ENCODE results near the gene USP17L26. TPM values are rescaled to one million over a fixed set of nuclear protein-coding genes. Genes with fewer than 3 reads are reported as not detected.
"Not testable (repeated sequence)": the region's sequence is repeated elsewhere in the genome, so short reads cannot be mapped to it uniquely, and the experiment has no call there.

The USP17L26 gene, protein sequence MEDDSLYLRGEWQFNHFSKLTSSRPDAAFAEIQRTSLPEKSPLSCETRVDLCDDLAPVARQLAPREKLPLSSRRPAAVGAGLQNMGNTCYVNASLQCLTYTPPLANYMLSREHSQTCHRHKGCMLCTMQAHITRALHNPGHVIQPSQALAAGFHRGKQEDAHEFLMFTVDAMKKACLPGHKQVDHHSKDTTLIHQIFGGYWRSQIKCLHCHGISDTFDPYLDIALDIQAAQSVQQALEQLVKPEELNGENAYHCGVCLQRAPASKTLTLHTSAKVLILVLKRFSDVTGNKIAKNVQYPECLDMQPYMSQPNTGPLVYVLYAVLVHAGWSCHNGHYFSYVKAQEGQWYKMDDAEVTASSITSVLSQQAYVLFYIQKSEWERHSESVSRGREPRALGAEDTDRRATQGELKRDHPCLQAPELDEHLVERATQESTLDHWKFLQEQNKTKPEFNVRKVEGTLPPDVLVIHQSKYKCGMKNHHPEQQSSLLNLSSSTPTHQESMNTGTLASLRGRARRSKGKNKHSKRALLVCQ
- total RNA-seq = not detected
- total RNA-seq (2013) = not detected
- 0 reads per million in 29 experiments for total RNA-seq

DNA sequence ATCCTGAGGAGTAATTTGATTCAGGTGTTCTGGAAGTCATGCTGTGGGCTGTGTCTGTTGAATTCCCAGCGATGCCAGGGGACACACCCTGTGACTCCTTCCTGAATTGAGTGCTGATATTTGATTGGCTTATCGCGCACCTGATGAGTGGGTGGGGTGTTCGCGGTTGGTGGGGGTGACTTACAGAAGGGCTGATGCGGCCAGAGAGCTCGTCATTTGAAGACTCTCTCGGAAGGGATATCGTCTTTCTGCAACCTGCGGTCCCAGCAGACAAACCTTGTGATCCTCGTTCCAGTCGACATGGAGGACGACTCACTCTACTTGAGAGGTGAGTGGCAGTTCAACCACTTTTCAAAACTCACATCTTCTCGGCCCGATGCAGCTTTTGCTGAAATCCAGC, at the start of gene USP17L26:
Gene USP17L26 (plus strand): TSS at position 301 of the 400 bp plus-strand sequence. CDS start 0 bp downstream, at position 301.
- H3K36me3 Mint-ChIP-seq, CTCF ChIA-PET: not testable (repeated sequence)

DNA sequence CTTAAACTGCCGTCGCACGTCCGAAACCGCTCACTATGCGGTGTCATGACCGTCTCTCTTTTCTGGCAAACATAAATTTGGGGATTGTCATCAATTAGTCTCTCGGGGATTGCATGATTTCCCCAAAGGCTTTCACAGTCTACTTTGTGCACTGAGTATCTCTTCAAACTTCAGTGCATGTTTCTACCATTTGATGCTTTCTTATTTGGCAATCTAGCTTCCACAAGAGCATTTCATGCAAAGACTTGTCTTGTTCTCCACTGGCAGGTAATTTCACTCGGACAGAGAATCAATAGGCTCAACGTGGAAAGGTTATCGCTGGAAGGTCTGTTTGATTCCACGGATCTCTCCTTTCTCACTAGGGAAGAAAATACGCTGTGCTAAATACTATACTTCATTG, 10.3 kb upstream of the USP17L26 start:
- H3K27ac Mint-ChIP-seq; H3K9me3 Mint-ChIP-seq; POLR2A ChIA-PET; H3K4me1 Mint-ChIP-seq; H3K27me3 Mint-ChIP-seq; ATAC-seq (replicated peaks in 1 of 4); H3K27ac ChIP-seq (ENCODE audit: low read length); H3K27me3 ChIP-seq (replicated peaks in 1 of 2; ENCODE audit: control insufficient read depth in 2 of 2, extremely low read depth in 1 of 2, insufficient read depth in 2 of 2, low read length in 1 of 2); H3K36me3 ChIP-seq (ENCODE audit: control insufficient read depth in 2 of 2, extremely low read depth in 1 of 2, insufficient read depth in 1 of 2, low read length in 1 of 2); H3K9me3 ChIP-seq; H3K4me1 ChIP-seq (ENCODE audit: control insufficient read depth in 1 of 2, extremely low read depth in 1 of 2, insufficient read depth in 2 of 2, low read length in 2 of 2); H3K4me3 Mint-ChIP-seq; H3K36me3 Mint-ChIP-seq; H3K4me3 ChIP-seq (ENCODE audit: control insufficient read depth in 1 of 2, extremely low read depth in 1 of 2, low read length in 1 of 2); CTCF ChIA-PET: not testable (repeated sequence)
- no CpG with 5 or more reads among the region's 13 CpGs for WGBS (ENCODE audit: insufficient coverage)
- DNase-seq = peak in 1 of 35 experiments; percentile 3

More for the DNA sequence above, at the start of gene USP17L26:
- H3K27me3 ChIP-seq (replicated peaks in 1 of 2; ENCODE audit: control insufficient read depth in 2 of 2, extremely low read depth in 1 of 2, insufficient read depth in 2 of 2, low read length in 1 of 2); H3K4me3 Mint-ChIP-seq; H3K36me3 ChIP-seq (ENCODE audit: control insufficient read depth in 2 of 2, extremely low read depth in 1 of 2, insufficient read depth in 1 of 2, low read length in 1 of 2); H3K27ac ChIP-seq (ENCODE audit: low read length); POLR2A ChIA-PET; H3K9me3 ChIP-seq; DNase-seq; H3K4me1 ChIP-seq (ENCODE audit: control insufficient read depth in 1 of 2, extremely low read depth in 1 of 2, insufficient read depth in 2 of 2, low read length in 2 of 2); H3K4me1 Mint-ChIP-seq; H3K4me3 ChIP-seq (ENCODE audit: control insufficient read depth in 1 of 2, extremely low read depth in 1 of 2, low read length in 1 of 2); H3K9me3 Mint-ChIP-seq; H3K27ac Mint-ChIP-seq; ATAC-seq (replicated peaks in 1 of 4); H3K27me3 Mint-ChIP-seq: not testable (repeated sequence)
- no CpG with 5 or more reads among the region's 15 CpGs for whole genome bisulfite sequencing (ENCODE audit: insufficient coverage)

DNA sequence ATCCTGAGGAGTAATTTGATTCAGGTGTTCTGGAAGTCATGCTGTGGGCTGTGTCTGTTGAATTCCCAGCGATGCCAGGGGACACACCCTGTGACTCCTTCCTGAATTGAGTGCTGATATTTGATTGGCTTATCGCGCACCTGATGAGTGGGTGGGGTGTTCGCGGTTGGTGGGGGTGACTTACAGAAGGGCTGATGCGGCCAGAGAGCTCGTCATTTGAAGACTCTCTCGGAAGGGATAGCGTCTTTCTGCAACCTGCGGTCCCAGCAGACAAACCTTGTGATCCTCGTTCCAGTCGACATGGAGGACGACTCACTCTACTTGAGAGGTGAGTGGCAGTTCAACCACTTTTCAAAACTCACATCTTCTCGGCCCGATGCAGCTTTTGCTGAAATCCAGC, 9.6 kb upstream of the USP17L26 start, which contains the start of gene USP17L24:
Gene USP17L24 (plus strand): TSS at position 301 of the 400 bp plus-strand sequence. CDS start 0 bp downstream, at position 301.
- H3K27me3 ChIP-seq (replicated peaks in 1 of 2; ENCODE audit: control insufficient read depth in 2 of 2, extremely low read depth in 1 of 2, insufficient read depth in 2 of 2, low read length in 1 of 2); ATAC-seq (replicated peaks in 1 of 4); H3K36me3 ChIP-seq (ENCODE audit: control insufficient read depth in 2 of 2, extremely low read depth in 1 of 2, insufficient read depth in 1 of 2, low read length in 1 of 2); H3K4me1 Mint-ChIP-seq; H3K4me3 Mint-ChIP-seq; H3K36me3 Mint-ChIP-seq; H3K27ac ChIP-seq (ENCODE audit: low read length); H3K4me3 ChIP-seq (ENCODE audit: control insufficient read depth in 1 of 2, extremely low read depth in 1 of 2, low read length in 1 of 2); H3K9me3 ChIP-seq; H3K27me3 Mint-ChIP-seq; H3K27ac Mint-ChIP-seq; H3K9me3 Mint-ChIP-seq; DNase-seq; POLR2A ChIA-PET; H3K4me1 ChIP-seq (ENCODE audit: control insufficient read depth in 1 of 2, extremely low read depth in 1 of 2, insufficient read depth in 2 of 2, low read length in 2 of 2); CTCF ChIA-PET: not testable (repeated sequence)
- WGBS (ENCODE audit: insufficient coverage) = no CpG with 5 or more reads among the region's 15 CpGs

DNA sequence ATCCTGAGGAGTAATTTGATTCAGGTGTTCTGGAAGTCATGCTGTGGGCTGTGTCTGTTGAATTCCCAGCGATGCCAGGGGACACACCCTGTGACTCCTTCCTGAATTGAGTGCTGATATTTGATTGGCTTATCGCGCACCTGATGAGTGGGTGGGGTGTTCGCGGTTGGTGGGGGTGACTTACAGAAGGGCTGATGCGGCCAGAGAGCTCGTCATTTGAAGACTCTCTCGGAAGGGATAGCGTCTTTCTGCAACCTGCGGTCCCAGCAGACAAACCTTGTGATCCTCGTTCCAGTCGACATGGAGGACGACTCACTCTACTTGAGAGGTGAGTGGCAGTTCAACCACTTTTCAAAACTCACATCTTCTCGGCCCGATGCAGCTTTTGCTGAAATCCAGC, 4.8 kb upstream of the USP17L26 start, which contains the start of gene USP17L25:
Gene USP17L25 (plus strand): TSS at position 301 of the 400 bp plus-strand sequence. CDS start 0 bp downstream, at position 301.
- H3K4me1 ChIP-seq (ENCODE audit: control insufficient read depth in 1 of 2, extremely low read depth in 1 of 2, insufficient read depth in 2 of 2, low read length in 2 of 2); H3K9me3 Mint-ChIP-seq; H3K9me3 ChIP-seq; H3K36me3 Mint-ChIP-seq; H3K4me3 ChIP-seq (ENCODE audit: control insufficient read depth in 1 of 2, extremely low read depth in 1 of 2, low read length in 1 of 2); H3K4me1 Mint-ChIP-seq; H3K4me3 Mint-ChIP-seq; ATAC-seq (replicated peaks in 1 of 4); H3K27ac ChIP-seq (ENCODE audit: low read length); H3K27me3 Mint-ChIP-seq; H3K27ac Mint-ChIP-seq; H3K27me3 ChIP-seq (replicated peaks in 1 of 2; ENCODE audit: control insufficient read depth in 2 of 2, extremely low read depth in 1 of 2, insufficient read depth in 2 of 2, low read length in 1 of 2); POLR2A ChIA-PET; CTCF ChIA-PET; DNase-seq; H3K36me3 ChIP-seq (ENCODE audit: control insufficient read depth in 2 of 2, extremely low read depth in 1 of 2, insufficient read depth in 1 of 2, low read length in 1 of 2): not testable (repeated sequence)
- no CpG with 5 or more reads among the region's 15 CpGs for WGBS (ENCODE audit: insufficient coverage)

DNA sequence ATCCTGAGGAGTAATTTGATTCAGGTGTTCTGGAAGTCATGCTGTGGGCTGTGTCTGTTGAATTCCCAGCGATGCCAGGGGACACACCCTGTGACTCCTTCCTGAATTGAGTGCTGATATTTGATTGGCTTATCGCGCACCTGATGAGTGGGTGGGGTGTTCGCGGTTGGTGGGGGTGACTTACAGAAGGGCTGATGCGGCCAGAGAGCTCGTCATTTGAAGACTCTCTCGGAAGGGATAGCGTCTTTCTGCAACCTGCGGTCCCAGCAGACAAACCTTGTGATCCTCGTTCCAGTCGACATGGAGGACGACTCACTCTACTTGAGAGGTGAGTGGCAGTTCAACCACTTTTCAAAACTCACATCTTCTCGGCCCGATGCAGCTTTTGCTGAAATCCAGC, 4.6 kb downstream of the USP17L26 start, which contains the start of gene USP17L5:
Gene USP17L5 (plus strand): TSS at position 301 of the 400 bp plus-strand sequence. CDS start 0 bp downstream, at position 301.
- H3K4me1 ChIP-seq (ENCODE audit: control insufficient read depth in 1 of 2, extremely low read depth in 1 of 2, insufficient read depth in 2 of 2, low read length in 2 of 2); H3K27me3 Mint-ChIP-seq; H3K9me3 Mint-ChIP-seq; H3K4me1 Mint-ChIP-seq; H3K27ac Mint-ChIP-seq; ATAC-seq (replicated peaks in 1 of 4); H3K36me3 ChIP-seq (ENCODE audit: control insufficient read depth in 2 of 2, extremely low read depth in 1 of 2, insufficient read depth in 1 of 2, low read length in 1 of 2); H3K4me3 Mint-ChIP-seq; H3K4me3 ChIP-seq (ENCODE audit: control insufficient read depth in 1 of 2, extremely low read depth in 1 of 2, low read length in 1 of 2); H3K36me3 Mint-ChIP-seq; POLR2A ChIA-PET; CTCF ChIA-PET; DNase-seq; H3K27me3 ChIP-seq (replicated peaks in 1 of 2; ENCODE audit: control insufficient read depth in 2 of 2, extremely low read depth in 1 of 2, insufficient read depth in 2 of 2, low read length in 1 of 2); H3K27ac ChIP-seq (ENCODE audit: low read length); H3K9me3 ChIP-seq: not testable (repeated sequence)
- no CpG with 5 or more reads among the region's 15 CpGs for WGBS (ENCODE audit: insufficient coverage)

DNA sequence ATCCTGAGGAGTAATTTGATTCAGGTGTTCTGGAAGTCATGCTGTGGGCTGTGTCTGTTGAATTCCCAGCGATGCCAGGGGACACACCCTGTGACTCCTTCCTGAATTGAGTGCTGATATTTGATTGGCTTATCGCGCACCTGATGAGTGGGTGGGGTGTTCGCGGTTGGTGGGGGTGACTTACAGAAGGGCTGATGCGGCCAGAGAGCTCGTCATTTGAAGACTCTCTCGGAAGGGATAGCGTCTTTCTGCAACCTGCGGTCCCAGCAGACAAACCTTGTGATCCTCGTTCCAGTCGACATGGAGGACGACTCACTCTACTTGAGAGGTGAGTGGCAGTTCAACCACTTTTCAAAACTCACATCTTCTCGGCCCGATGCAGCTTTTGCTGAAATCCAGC, 9.4 kb downstream of the USP17L26 start, which contains the start of gene USP17L27:
Gene USP17L27 (plus strand): TSS at position 301 of the 400 bp plus-strand sequence. CDS start 0 bp downstream, at position 301.
- H3K27ac ChIP-seq (ENCODE audit: low read length); H3K36me3 ChIP-seq (ENCODE audit: control insufficient read depth in 2 of 2, extremely low read depth in 1 of 2, insufficient read depth in 1 of 2, low read length in 1 of 2); H3K27me3 Mint-ChIP-seq; DNase-seq; H3K4me1 Mint-ChIP-seq; CTCF ChIA-PET; H3K4me3 Mint-ChIP-seq; H3K27ac Mint-ChIP-seq; H3K36me3 Mint-ChIP-seq; H3K4me3 ChIP-seq (ENCODE audit: control insufficient read depth in 1 of 2, extremely low read depth in 1 of 2, low read length in 1 of 2); ATAC-seq (replicated peaks in 1 of 4); H3K4me1 ChIP-seq (ENCODE audit: control insufficient read depth in 1 of 2, extremely low read depth in 1 of 2, insufficient read depth in 2 of 2, low read length in 2 of 2); H3K9me3 ChIP-seq; H3K9me3 Mint-ChIP-seq; H3K27me3 ChIP-seq (replicated peaks in 1 of 2; ENCODE audit: control insufficient read depth in 2 of 2, extremely low read depth in 1 of 2, insufficient read depth in 2 of 2, low read length in 1 of 2); POLR2A ChIA-PET: not testable (repeated sequence)
- no CpG with 5 or more reads among the region's 15 CpGs for WGBS (ENCODE audit: insufficient coverage)

All from T-cell (primary cell).